ENCODE data around the gene MEX3D.

- TF ChIP-seq POLR2A (IDR thresholded peaks at IDR 0.05) (no peak), CTCF (IDR thresholded peaks at IDR 0.05) (no peak)
Observed at GRCh38 chr19:1509602-1510441, 58.3 kb downstream of the MEX3D start.

Data from esophagus squamous epithelium (tissue), 4 donors.